AG04450 (cell line): ENCODE data around the gene CEP83. TPM values are rescaled to one million over a fixed set of nuclear protein-coding genes. Genes with fewer than 3 reads are reported as not detected.

ENCODE experiments used
- CTCF ChIA-PET: fragments of 300-600, 350-600 bp; formaldehyde crosslinking; extraction: SDS; loops from one replicate; lab custom pipeline; 2022; ENCODE audit warnings: antibody characterized with exemption, inconsistent platforms; lab: Charles Lee
- POLR2A ChIA-PET: fragments of 350-600 bp; formaldehyde crosslinking; extraction: SDS; loops from one replicate; lab custom pipeline; 2021; ENCODE audit warnings: antibody characterized with exemption, inconsistent platforms; lab: Yijun Ruan, JAX
- DNase-seq: peaks from one replicate; pipeline ENCODE4 v3.0.0-alpha.2; 2011; ENCODE audit warnings: low read depth, low spot score
- H3K27ac ChIP-seq: one replicate; pipeline ENCODE4 v1.5.1; 2012; ENCODE audit warnings: low read depth, low read length, control low read depth
- H3K27me3 ChIP-seq: one replicate; pipeline ENCODE4 v1.6.0; 2012; ENCODE audit warnings: low read length; ENCODE audit not compliant: control insufficient read depth, insufficient read depth
- H3K4me3 ChIP-seq: 2 replicates; pipeline ENCODE4 v1.5.1; 2011; ENCODE audit warnings: mild to moderate bottlenecking, low read depth, low read length, control low read depth
- H3K9me3 ChIP-seq: 2 replicates; pipeline ENCODE4 v1.5.1; 2012; ENCODE audit warnings: low read length; ENCODE audit not compliant: control insufficient read depth, insufficient read depth
- CTCF ChIP-seq: IDR thresholded peaks from 2 replicates; pipeline ENCODE4 v1.5.1; 2011; ENCODE audit warnings: low read depth, low read length, control low read depth, inconsistent platforms
- polyA plus RNA-seq: library from polyadenylated mRNA; depleted of rRNA; stranded (reverse); fragments of >200 nt; gene quantifications from 2 replicates; pipeline ENCODE4 v1.2.3, GENCODE V29; 2011

The CEP83 gene
- polyA plus RNA-seq, 1 experiment: 10.0 TPM

- Histone ChIP-seq H3K9me3 (no peaks in the 10 kb centered on the region), H3K4me3 (no peak overlapping the region), H3K27me3 (no peaks in the 10 kb centered on the region), H3K27ac (no peak overlapping the region)
- DNase-seq: no peak
- CTCF ChIA-PET: interaction anchor here (0.8 kb wide), 1 partner anchor 18 kb away, joined by 3 read pairs; no protein-coding TSS in a partner anchor
- no peak for TF ChIP-seq CTCF
- POLR2A ChIA-PET: interaction anchor here (0.6 kb wide), 1 partner anchor 11 kb away, joined by 3 read pairs; no protein-coding TSS in a partner anchor
Measured at GRCh38 chr12:94416613-94417012, 43.1 kb downstream of the CEP83 start.

GRCh38 chr12:94415066-94415465, 44.6 kb downstream of the CEP83 start:
- Histone ChIP-seq H3K9me3 (no peaks in the 10 kb centered on the region), H3K4me3 (no peak overlapping the region), H3K27ac (no peak overlapping the region), H3K27me3 (no peaks in the 10 kb centered on the region)
- no peak for DNase-seq
- POLR2A ChIA-PET: no interaction called here
- no peak for TF ChIP-seq CTCF
- CTCF ChIA-PET: no interaction called here

- TF ChIP-seq CTCF: no peak
- CTCF ChIA-PET: no interaction called here
Measured at GRCh38 chr12:94405413-94406116, 54.1 kb downstream of the CEP83 start.

GRCh38 chr12:94404854-94405253, 54.8 kb downstream of the CEP83 start:
- no peaks in the 10 kb centered on the region for H3K9me3 ChIP-seq

More at GRCh38 chr12:94405413-94406116, 54.1 kb downstream of the CEP83 start:
- POLR2A ChIA-PET: no interaction called here
- Histone ChIP-seq H3K4me3 (peak overlapping the region; percentile 26), H3K27me3 (no peaks in the 10 kb centered on the region), H3K27ac (no peak overlapping the region), H3K9me3 (no peaks in the 10 kb centered on the region)
- no peak for DNase-seq

More at GRCh38 chr12:94404854-94405253, 54.8 kb downstream of the CEP83 start:
- DNase-seq: no peak
- no peak overlapping the region for H3K27ac ChIP-seq
- no peak for TF ChIP-seq CTCF
- ChIA-PET POLR2A (no interaction called here), CTCF (interaction anchor here (1.0 kb wide), 1 partner anchor 270 kb away, joined by 3 read pairs; no protein-coding TSS in a partner anchor)
- no peak overlapping the region for H3K4me3 ChIP-seq
- H3K27me3 ChIP-seq: no peaks in the 10 kb centered on the region
